Neural cell (in vitro differentiated cells): ENCODE data around the gene PRKAG2. TPM values are rescaled to one million over a fixed set of nuclear protein-coding genes. Genes with fewer than 3 reads are reported as not detected.
"Not testable (repeated sequence)": the region's sequence is repeated elsewhere in the genome, so short reads cannot be mapped to it uniquely, and the experiment has no call there.

ENCODE experiments used
- H2AFZ ChIP-seq: fragments of 200-600, 300-800 bp; sonication (generic), shearing (Covaris generic); 2 replicates; pipeline ENCODE4 v1.6.0; 2014; ENCODE audit warnings: low read depth, mild to moderate bottlenecking, antibody characterized with exemption, low read length, moderate library complexity
- H3F3A ChIP-seq: fragments of 200-600 bp; shearing (Covaris generic); 2 replicates; pipeline ENCODE4 v1.6.1; 2016; ENCODE audit warnings: mild to moderate bottlenecking, moderate library complexity, mixed read lengths, antibody characterized with exemption, low read length; ENCODE audit not compliant: insufficient read depth, poor library complexity, severe bottlenecking
- H3K27ac ChIP-seq: fragments of 200-600, 300-800 bp; sonication (generic), shearing (Covaris generic); 2 replicates; pipeline ENCODE4 v1.5.1; 2014; ENCODE audit warnings: mild to moderate bottlenecking, low read length, moderate library complexity
- H3K27me3 ChIP-seq: fragments of 300-800, 200-600 bp; sonication (generic), shearing (Covaris generic); 2 replicates; pipeline ENCODE4 v1.6.0; 2014; ENCODE audit warnings: mild to moderate bottlenecking, low read depth, low read length, moderate library complexity; ENCODE audit not compliant: insufficient read depth
- H3K36me3 ChIP-seq: fragments of 300-800, 200-600 bp; sonication (generic), shearing (Covaris generic); 2 replicates; pipeline ENCODE4 v1.5.1; 2014; ENCODE audit warnings: mild to moderate bottlenecking, antibody characterized with exemption, low read length, moderate library complexity; ENCODE audit not compliant: insufficient read depth
- H3K4me2 ChIP-seq: fragments of 300-800, 200-600 bp; sonication (generic), shearing (Covaris generic); 2 replicates; pipeline ENCODE4 v1.6.0; 2014; ENCODE audit warnings: mild to moderate bottlenecking, low read length
- H3K4me3 ChIP-seq: fragments of 300-800, 200-600 bp; sonication (generic), shearing (Covaris generic); 2 replicates; pipeline ENCODE4 v1.5.1; 2014; ENCODE audit warnings: mild to moderate bottlenecking, low read length, moderate library complexity
- H3K79me2 ChIP-seq: fragments of 200-600 bp; shearing (Covaris generic); replicated peaks from 2 replicates; pipeline ENCODE4 v1.6.0; 2014; ENCODE audit warnings: mild to moderate bottlenecking, low read length, moderate library complexity; ENCODE audit not compliant: insufficient read depth
- H3K9ac ChIP-seq: fragments of 300-800, 200-600 bp; sonication (generic), shearing (Covaris generic); 2 replicates; pipeline ENCODE4 v1.6.1; 2016; ENCODE audit warnings: mild to moderate bottlenecking, low read length, mixed read lengths
- H3K9me2 ChIP-seq: fragments of 200-600 bp; shearing (Covaris generic); 2 replicates; pipeline ENCODE4 v1.6.1; 2016; ENCODE audit warnings: mild to moderate bottlenecking, low read length, mixed read lengths; ENCODE audit not compliant: insufficient read depth
- H3K9me3 ChIP-seq: fragments of 200-600, 300-800 bp; sonication (generic), shearing (Covaris generic); 2 replicates; pipeline ENCODE4 v1.6.1; 2016; ENCODE audit warnings: mild to moderate bottlenecking, mixed run types, low read length, moderate library complexity, mixed read lengths
- H4K20me1 ChIP-seq: fragments of 200-600 bp; shearing (Covaris generic); 2 replicates; pipeline ENCODE4 v1.6.1; 2016; ENCODE audit warnings: mild to moderate bottlenecking, mixed run types; ENCODE audit not compliant: insufficient read depth
- CTCF ChIP-seq: fragments of 450-650 bp; IDR thresholded peaks from 2 replicates; pipeline ENCODE4 v1.5.1; 2014; ENCODE audit warnings: antibody characterized with exemption, mild to moderate bottlenecking, moderate library complexity; ENCODE audit not compliant: poor library complexity, severe bottlenecking
- EP300 ChIP-seq: fragments of 450-650 bp; conservative IDR thresholded peaks from 2 replicates; pipeline ENCODE4 v1.6.1; 2014; ENCODE audit warnings: antibody characterized with exemption, mild to moderate bottlenecking, moderate library complexity; ENCODE audit not compliant: poor library complexity, severe bottlenecking
- EZH2 ChIP-seq: fragments of 200-600, 300-800 bp; shearing (Covaris generic), sonication (generic); IDR thresholded peaks from 2 replicates; pipeline ENCODE4 v1.6.1; 2014; ENCODE audit warnings: antibody characterized with exemption, low read length, borderline replicate concordance, mild to moderate bottlenecking; ENCODE audit not compliant: insufficient read depth, poor library complexity, severe bottlenecking
- MXI1 ChIP-seq: fragments of 450-650 bp; conservative IDR thresholded peaks from 2 replicates; pipeline ENCODE4 v1.6.1; 2014; ENCODE audit warnings: antibody characterized with exemption, mild to moderate bottlenecking; ENCODE audit not compliant: poor library complexity, severe bottlenecking
- POLR2AphosphoS5 ChIP-seq: IDR thresholded peaks from 2 replicates; pipeline ENCODE4 v1.6.1; 2012
- RAD21 ChIP-seq: fragments of 450-650 bp; conservative IDR thresholded peaks from 2 replicates; pipeline ENCODE4 v1.6.1; 2014; ENCODE audit warnings: antibody characterized with exemption, mild to moderate bottlenecking, moderate library complexity
- REST ChIP-seq: IDR thresholded peaks from 2 replicates; pipeline ENCODE4 v1.6.1; 2012; ENCODE audit warnings: borderline replicate concordance
- SMC3 ChIP-seq: fragments of 450-650 bp; conservative IDR thresholded peaks from 2 replicates; pipeline ENCODE4 v1.6.1; 2014; ENCODE audit warnings: antibody characterized with exemption, mild to moderate bottlenecking, moderate library complexity; ENCODE audit not compliant: poor library complexity
- TAF1 ChIP-seq: IDR thresholded peaks from 2 replicates; pipeline ENCODE4 v1.6.1; 2012; ENCODE audit warnings: low read depth
- polyA plus RNA-seq: library from polyadenylated mRNA; depleted of rRNA; stranded (reverse); fragments of >200 nt; gene quantifications from 2 replicates; pipeline ENCODE4 v1.2.3, GENCODE V29; 2014

The PRKAG2 gene
- polyA plus RNA-seq, 1 donor from 2014 or later: 22.9 TPM

- H2AFZ ChIP-seq: no peak overlapping the region
- H3K27ac ChIP-seq: no peak overlapping the region
- peaks cover 5% of the 10 kb centered on the region for H3K27me3 ChIP-seq
- H3K36me3 ChIP-seq: no peaks in the 10 kb centered on the region
- H4K20me1 ChIP-seq: no peaks in the 10 kb centered on the region
- H3K9ac ChIP-seq: no peak overlapping the region
- no peaks in the 10 kb centered on the region for H3F3A ChIP-seq
- H3K9me3 ChIP-seq: no peaks in the 10 kb centered on the region
- no peak overlapping the region for H3K4me2 ChIP-seq
- H3K9me2 ChIP-seq: no peaks in the 10 kb centered on the region
- no peak for TF ChIP-seq REST
- TF ChIP-seq EZH2: no peak
- no peak for TF ChIP-seq TAF1
- TF ChIP-seq POLR2AphosphoS5: no peak
- TF ChIP-seq RAD21: no peak
- TF ChIP-seq SMC3: no peak
- H3K4me3 ChIP-seq: no peak overlapping the region
- H3K79me2 ChIP-seq: no peaks in the 10 kb centered on the region
Observed at GRCh38 chr7:151843181-151843580, 33.7 kb downstream of the PRKAG2 start.

- H3K9me2 ChIP-seq, H3K79me2 ChIP-seq, H2AFZ ChIP-seq, H3K9me3 ChIP-seq, H3K9ac ChIP-seq, H3K4me3 ChIP-seq, H3K36me3 ChIP-seq, H3K27ac ChIP-seq, H3K4me2 ChIP-seq, H4K20me1 ChIP-seq, H3K27me3 ChIP-seq, H3F3A ChIP-seq: not testable (repeated sequence)
Observed at GRCh38 chr7:151841395-151842051, 35.4 kb downstream of the PRKAG2 start.

GRCh38 chr7:151840088-151840910, 36.6 kb downstream of the PRKAG2 start:
- no peaks in the 10 kb centered on the region for H3K9me3 ChIP-seq
- H4K20me1 ChIP-seq: no peaks in the 10 kb centered on the region
- no peak overlapping the region for H3K4me3 ChIP-seq
- TF ChIP-seq CTCF (no peak), MXI1 (no peak), EZH2 (no peak), SMC3 (no peak), EP300 (no peak), REST (no peak), POLR2AphosphoS5 (no peak), TAF1 (no peak), RAD21 (no peak)
- H3K36me3 ChIP-seq: no peaks in the 10 kb centered on the region
- H3F3A ChIP-seq: no peaks in the 10 kb centered on the region
- H3K27me3 ChIP-seq: peaks cover 13% of the 10 kb centered on the region
- H3K4me2 ChIP-seq: no peak overlapping the region
- H3K9me2 ChIP-seq: no peaks in the 10 kb centered on the region
- H2AFZ ChIP-seq: no peak overlapping the region
- H3K79me2 ChIP-seq: no peaks in the 10 kb centered on the region
- no peak overlapping the region for H3K9ac ChIP-seq
- no peak overlapping the region for H3K27ac ChIP-seq
